KOPT-K1 (cell line): ENCODE data around the gene CDKAL1.
"Not testable (repeated sequence)": the region's sequence is repeated elsewhere in the genome, so short reads cannot be mapped to it uniquely, and the experiment has no call there.

ENCODE experiments used
- H3K27ac ChIP-seq: fragments of 200-600 bp; sonication (generic); 2 replicates; pipeline ENCODE4 v1.5.1; 2016; ENCODE audit warnings: antibody characterized with exemption, mild to moderate bottlenecking, low read depth, low read length; ENCODE audit not compliant: poor library complexity, severe bottlenecking
- H3K36me3 ChIP-seq: fragments of 200-600 bp; sonication (generic); 2 replicates; pipeline ENCODE4 v1.5.1; 2017; ENCODE audit warnings: antibody characterized with exemption, mild to moderate bottlenecking, low read length, moderate library complexity; ENCODE audit not compliant: insufficient read depth
- H3K9me3 ChIP-seq: fragments of 200-600 bp; sonication (generic); 2 replicates; pipeline ENCODE4 v1.5.1; 2017; ENCODE audit warnings: antibody characterized with exemption, low read length, mild to moderate bottlenecking; ENCODE audit not compliant: insufficient read depth, poor library complexity, severe bottlenecking

The CDKAL1 gene

GRCh38 chr6:21045135-21045700 lies 511.0 kb downstream of the CDKAL1 start:
- Histone ChIP-seq H3K36me3 (no peaks in the 10 kb centered on the region), H3K9me3 (no peaks in the 10 kb centered on the region)

GRCh38 chr6:21046276-21046675 lies 512.0 kb downstream of the CDKAL1 start:
- Histone ChIP-seq H3K36me3 (no peaks in the 10 kb centered on the region), H3K27ac (no peak overlapping the region), H3K9me3 (no peaks in the 10 kb centered on the region)

More at GRCh38 chr6:21045135-21045700, 511.0 kb downstream of the CDKAL1 start:
- H3K27ac ChIP-seq = no peak overlapping the region

GRCh38 chr6:21048047-21048446 lies 513.8 kb downstream of the CDKAL1 start:
- no peaks in the 10 kb centered on the region for H3K36me3 ChIP-seq
- no peak overlapping the region for H3K27ac ChIP-seq
- H3K9me3 ChIP-seq = no peaks in the 10 kb centered on the region

DNA sequence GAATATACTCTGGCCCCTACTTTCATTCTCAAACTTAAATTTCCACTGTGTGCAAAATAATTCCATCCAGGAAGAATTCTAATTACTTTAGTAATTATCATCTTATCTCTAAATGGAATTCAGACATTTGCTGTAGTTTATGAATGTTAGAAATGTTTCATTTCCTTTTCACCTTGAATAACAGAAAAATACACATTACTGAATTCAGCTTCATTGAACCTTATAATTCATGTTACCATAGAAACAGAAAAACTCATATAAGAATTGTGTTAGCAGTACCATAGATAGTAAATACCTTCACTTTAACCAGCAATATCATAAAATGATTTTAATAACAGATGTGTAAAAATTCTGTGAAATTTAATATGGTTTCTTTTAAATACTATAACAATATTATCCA lies 514.9 kb downstream of the CDKAL1 start:
- Histone ChIP-seq H3K27ac (no peak overlapping the region), H3K36me3 (no peaks in the 10 kb centered on the region)

DNA sequence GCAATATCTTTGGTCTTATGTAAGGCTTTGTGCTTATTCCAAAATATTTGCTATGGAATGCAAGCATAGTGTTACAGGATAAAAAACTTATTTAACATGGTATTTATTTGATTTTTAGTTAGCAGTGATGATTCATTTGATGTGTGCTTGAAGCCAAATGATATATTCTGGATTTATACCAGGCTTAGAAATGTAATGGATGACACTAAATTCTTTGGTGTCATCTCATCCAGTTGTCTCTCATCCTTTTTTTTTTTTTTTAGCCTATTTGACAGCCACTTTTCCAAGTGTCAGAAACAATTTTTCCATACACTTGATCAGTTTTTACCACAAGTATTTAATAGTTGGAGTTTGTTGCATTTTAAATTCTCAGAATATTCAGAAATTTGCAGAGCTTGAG lies 515.3 kb downstream of the CDKAL1 start:
- no peak overlapping the region for H3K27ac ChIP-seq
- no peaks in the 10 kb centered on the region for H3K36me3 ChIP-seq
- no peaks in the 10 kb centered on the region for H3K9me3 ChIP-seq

More for the DNA sequence above, 514.9 kb downstream of the CDKAL1 start:
- no peaks in the 10 kb centered on the region for H3K9me3 ChIP-seq

DNA sequence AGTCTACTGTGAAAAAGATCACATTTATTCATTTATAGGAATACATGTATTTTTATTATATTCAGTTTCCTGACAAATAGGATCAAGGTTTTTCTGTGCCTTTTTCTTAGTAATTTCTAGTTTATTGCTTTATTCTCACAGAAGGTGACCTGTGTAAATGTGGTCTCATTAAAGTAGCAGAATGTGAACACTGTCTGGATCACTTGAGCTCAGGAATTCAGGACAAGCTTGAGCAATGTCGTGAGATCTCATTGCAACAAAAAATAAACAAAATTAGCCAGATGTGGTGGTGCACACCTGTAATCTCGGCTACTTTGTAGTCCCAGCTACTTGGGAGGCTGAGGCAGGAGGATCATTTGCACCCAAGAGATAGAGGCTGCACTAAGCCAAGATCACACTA lies 516.7 kb downstream of the CDKAL1 start:
- Histone ChIP-seq H3K36me3 (no peaks in the 10 kb centered on the region), H3K9me3 (no peaks in the 10 kb centered on the region), H3K27ac (no peak overlapping the region)

GRCh38 chr6:21051777-21052176 lies 517.5 kb downstream of the CDKAL1 start:
- peaks cover 4% of the 10 kb centered on the region for H3K9me3 ChIP-seq
- H3K36me3 ChIP-seq = no peaks in the 10 kb centered on the region
- H3K27ac ChIP-seq = no peak overlapping the region

DNA sequence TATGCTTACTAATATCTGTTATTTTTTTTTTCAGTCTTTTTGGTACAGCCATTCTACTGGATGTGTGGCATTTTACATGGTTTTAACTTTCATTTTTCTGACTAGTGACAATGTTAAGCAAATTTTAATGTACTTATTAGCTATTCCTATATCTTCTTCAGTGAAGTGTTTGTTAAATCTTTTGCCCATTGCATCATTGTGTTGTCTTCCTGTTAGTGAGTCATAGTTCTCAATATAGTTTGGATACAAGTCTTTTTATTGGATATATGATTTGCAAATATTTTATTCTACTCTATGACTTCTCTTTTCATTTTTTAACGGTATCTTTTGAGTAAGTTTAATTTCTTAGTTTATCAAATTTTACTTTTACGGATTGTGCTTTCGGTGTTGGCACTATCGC lies 519.4 kb downstream of the CDKAL1 start:
- peaks cover 12% of the 10 kb centered on the region for H3K9me3 ChIP-seq
- no peak overlapping the region for H3K27ac ChIP-seq
- H3K36me3 ChIP-seq = no peaks in the 10 kb centered on the region

- not testable (repeated sequence) for H3K36me3 ChIP-seq, H3K27ac ChIP-seq
- H3K9me3 ChIP-seq = peaks cover 29% of the 10 kb centered on the region
Measured at GRCh38 chr6:21055480-21055879, 521.2 kb downstream of the CDKAL1 start.

GRCh38 chr6:21061892-21062291 lies 527.6 kb downstream of the CDKAL1 start:
- H3K9me3 ChIP-seq = peaks cover 25% of the 10 kb centered on the region
- H3K36me3 ChIP-seq = peaks cover 5% of the 10 kb centered on the region; the same call in 1 of the 2 replicates
- H3K27ac ChIP-seq = no peak overlapping the region

- peaks cover 4% of the 10 kb centered on the region for H3K9me3 ChIP-seq
- H3K27ac ChIP-seq = no peak overlapping the region
- H3K36me3 ChIP-seq = 0 out of 2 replicates have a peak, but pooled peaks cover 8% of the 10 kb centered on the region
Measured at GRCh38 chr6:21064756-21065340, 530.6 kb downstream of the CDKAL1 start.

GRCh38 chr6:21067521-21067920 lies 533.3 kb downstream of the CDKAL1 start:
- Histone ChIP-seq H3K9me3 (peaks cover 4% of the 10 kb centered on the region), H3K36me3 (0 out of 2 replicates have a peak, but pooled peaks cover 8% of the 10 kb centered on the region), H3K27ac (no peak overlapping the region)

DNA sequence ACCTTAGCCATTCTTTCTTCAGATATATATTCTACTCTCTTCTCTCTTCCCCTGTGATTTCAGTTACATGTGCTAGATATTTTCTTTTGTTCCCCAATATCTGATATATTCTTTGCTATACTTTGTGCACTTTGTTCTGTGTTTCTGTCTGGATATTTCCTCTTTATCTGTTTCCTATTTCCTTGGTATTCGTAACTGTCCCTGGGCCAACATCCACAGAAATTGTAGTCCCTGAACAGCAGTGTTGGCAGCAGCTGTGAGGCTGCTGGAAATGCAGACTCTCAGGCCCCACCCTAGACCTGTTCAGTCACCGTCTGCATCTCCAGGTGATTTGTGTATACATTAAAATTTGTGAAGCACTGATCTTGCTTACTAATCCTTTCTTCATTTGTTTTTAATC lies 536.4 kb downstream of the CDKAL1 start:
- Histone ChIP-seq H3K27ac (no peak overlapping the region), H3K36me3 (0 out of 2 replicates have a peak, but pooled peaks cover 14% of the 10 kb centered on the region), H3K9me3 (peaks cover 23% of the 10 kb centered on the region)

DNA sequence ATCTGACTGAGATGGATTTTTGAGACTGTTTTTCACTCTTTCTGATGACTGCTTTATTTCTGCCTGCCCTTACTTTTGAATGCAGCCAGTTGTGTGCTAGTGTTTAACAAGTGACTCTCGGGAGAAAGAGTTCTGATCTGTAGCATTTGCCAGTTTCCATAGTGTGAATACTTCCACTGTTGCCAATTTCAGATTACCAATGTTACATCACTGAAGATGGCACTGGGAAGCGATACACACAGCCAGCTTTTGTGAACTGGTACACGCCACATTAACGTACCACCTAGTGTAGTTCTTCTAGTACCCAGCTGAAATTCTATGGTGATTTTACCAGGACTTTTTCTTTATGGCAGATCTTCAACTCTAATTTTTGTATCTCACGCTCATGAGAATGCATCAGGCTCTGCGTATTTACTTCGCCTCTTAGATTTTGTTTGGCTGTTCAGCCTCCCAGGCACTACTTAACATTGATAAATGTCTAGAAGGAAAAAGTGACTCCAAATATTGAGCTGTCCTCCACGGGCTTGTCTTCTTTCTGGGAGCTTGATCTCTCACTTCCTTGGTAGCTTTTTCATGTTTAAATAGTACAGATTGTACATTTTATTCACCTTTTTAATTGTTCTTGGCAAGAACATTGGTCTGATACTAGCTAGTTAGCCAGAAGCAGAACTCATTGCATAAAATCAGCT lies 537.7 kb downstream of the CDKAL1 start:
- H3K27ac ChIP-seq = no peak overlapping the region
- peaks cover 23% of the 10 kb centered on the region for H3K9me3 ChIP-seq
- H3K36me3 ChIP-seq = 0 out of 2 replicates have a peak, but pooled peaks cover 9% of the 10 kb centered on the region

DNA sequence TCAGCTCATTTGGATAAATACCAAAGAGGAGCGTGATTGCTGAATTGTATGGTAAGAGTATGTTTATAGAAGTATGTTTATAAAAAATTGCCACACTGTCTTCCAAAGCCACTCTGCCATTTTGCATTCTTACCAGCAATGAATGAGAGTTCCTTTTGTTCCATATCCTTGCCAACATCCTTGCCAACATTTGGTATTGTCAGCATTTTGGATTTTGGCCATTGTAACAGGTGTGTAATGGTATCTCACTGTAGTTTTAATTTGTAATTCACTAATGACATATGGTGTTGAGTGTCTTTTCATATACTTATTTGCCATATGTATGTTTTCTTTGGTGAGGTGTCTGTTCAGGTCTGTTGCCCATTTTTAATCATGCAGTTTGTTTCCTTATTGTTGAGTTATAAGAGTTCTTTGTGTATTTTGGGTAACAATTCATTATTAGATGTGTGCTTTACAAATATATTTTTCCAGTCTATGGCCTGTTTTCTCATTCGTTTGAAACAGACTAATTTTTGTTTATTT lies 539.1 kb downstream of the CDKAL1 start:
- no peak overlapping the region for H3K27ac ChIP-seq
- H3K9me3 ChIP-seq = peaks cover 30% of the 10 kb centered on the region
- H3K36me3 ChIP-seq = 0 out of 2 replicates have a peak, but pooled peaks cover 6% of the 10 kb centered on the region
